PC-3 (cell line): ENCODE data around the gene AKAP7.

Source experiments
- CTCF ChIP-seq: fragments of 300-600 bp; sonication (generic); conservative IDR thresholded peaks from 2 replicates; pipeline ENCODE4 v1.5.1; 2017; ENCODE audit warnings: antibody characterized with exemption, low read depth, mild to moderate bottlenecking, low read length
- EZH2 ChIP-seq: fragments of 300-600 bp; sonication (generic); IDR thresholded peaks from one replicate; pipeline ENCODE4 v1.6.1; 2017; ENCODE audit warnings: antibody characterized with exemption, mild to moderate bottlenecking, low read length; ENCODE audit not compliant: unreplicated experiment
- EZH2phosphoT487 ChIP-seq: fragments of 300-600 bp; sonication (generic); IDR thresholded peaks from 2 replicates; pipeline ENCODE4 v1.6.1; 2018; ENCODE audit warnings: mild to moderate bottlenecking, antibody characterized with exemption, low read length, borderline replicate concordance

- TF ChIP-seq CTCF (no peak), EZH2 (no peak), EZH2phosphoT487 (no peak)
These were observed 41.9 kb upstream of the AKAP7 start for GRCh38 chr6:131093334-131093733.
